NCI-H1436 (cell line): ENCODE measurements around the gene CCBE1.

ENCODE experiments used
- DNase-seq: peaks from one replicate; lab custom pipeline; 2025; lab: John Stamatoyannopoulos, UW

The CCBE1 gene

GRCh38 chr18:59492756-59493421 is 204.3 kb downstream of the CCBE1 start:
- DNase-seq, result no peak

- no peak for DNase-seq
These were observed 208.3 kb downstream of the CCBE1 start for GRCh38 chr18:59488899-59489298.

DNA sequence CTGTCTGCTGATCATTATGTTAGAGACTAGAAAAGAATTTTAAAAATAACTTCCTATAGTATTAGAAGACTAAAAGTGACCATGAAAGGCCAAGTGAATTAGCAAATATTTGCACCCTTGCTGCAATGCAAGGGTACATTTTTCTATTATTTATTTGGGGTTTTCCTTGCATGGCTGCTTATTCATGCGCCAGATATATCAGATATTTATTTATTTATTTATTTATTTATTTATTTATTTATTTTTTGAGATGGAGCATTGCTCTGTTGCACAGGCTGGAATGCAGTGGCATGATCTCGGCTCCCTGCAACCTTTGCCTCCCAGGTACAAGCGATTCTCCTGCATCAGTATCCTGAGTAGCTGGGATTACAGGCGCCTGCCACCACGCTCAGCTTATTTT is 211.8 kb downstream of the CCBE1 start:
- DNase-seq, result no peak

DNA sequence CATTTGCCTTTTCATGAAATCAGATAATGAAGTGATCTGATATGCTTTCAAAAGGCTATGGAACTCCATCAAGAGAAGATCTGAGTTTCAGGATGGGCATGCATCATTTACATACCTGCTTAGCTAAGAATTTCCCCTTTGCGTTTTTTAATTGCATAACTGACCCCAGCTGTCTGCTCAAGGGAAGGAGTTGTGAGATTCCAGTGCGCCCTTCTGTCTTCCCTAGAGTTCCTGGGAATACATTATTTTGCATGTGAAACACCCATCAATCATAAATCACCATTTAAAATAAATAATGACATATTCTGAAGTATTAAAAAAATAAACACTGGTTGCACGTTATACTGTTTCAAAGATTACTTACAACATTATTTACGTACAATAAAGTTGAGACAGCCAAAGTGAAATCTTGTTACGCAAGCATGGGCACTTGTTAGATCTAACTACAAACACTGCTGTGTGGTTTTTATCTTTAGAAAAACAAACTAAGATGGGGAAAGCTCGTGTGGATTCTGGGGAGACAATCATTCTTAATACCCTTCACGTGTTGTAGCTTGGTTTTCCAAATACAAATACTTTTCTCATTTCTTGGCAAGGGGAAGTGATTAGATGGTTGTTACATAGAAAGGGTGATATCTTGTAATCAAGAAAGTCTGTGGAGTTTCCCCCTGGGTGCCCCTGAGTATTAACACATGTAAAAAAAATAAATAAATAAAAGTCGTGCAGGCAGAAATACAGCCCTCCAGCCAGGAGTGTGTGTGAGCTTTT is 212.5 kb downstream of the CCBE1 start:
- no peak for DNase-seq

- no peak for DNase-seq
These were observed 213.1 kb downstream of the CCBE1 start for GRCh38 chr18:59484131-59484530.

GRCh38 chr18:59481436-59481835 is 215.8 kb downstream of the CCBE1 start:
- no peak for DNase-seq

GRCh38 chr18:59479776-59480175 is 217.4 kb downstream of the CCBE1 start:
- no peak for DNase-seq

GRCh38 chr18:59478591-59478990 is 218.6 kb downstream of the CCBE1 start:
- DNase-seq, result no peak

DNA sequence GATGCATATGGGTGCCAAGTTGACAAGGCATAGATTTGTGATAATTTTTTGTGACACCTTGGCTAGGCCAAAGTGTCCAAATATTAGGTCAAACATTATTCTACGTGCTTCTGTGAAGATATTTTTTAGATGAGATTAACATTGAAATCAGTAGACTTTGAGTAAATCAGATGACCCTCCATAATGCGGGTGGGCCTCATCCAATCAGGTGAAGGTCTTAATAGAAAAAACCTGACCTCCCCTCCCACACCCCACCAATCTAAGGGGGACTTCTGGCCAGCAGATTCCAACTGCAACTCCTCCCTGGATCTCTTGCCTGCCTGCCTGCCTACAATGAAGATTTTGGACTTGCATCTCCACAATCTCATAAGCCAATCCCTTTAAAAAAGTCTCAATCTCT is 219.4 kb downstream of the CCBE1 start:
- DNase-seq, result no peak

- no peak for DNase-seq
These were observed 226.6 kb downstream of the CCBE1 start for GRCh38 chr18:59470561-59471121.

GRCh38 chr18:59469463-59470180 is 227.6 kb downstream of the CCBE1 start:
- no peak for DNase-seq

DNA sequence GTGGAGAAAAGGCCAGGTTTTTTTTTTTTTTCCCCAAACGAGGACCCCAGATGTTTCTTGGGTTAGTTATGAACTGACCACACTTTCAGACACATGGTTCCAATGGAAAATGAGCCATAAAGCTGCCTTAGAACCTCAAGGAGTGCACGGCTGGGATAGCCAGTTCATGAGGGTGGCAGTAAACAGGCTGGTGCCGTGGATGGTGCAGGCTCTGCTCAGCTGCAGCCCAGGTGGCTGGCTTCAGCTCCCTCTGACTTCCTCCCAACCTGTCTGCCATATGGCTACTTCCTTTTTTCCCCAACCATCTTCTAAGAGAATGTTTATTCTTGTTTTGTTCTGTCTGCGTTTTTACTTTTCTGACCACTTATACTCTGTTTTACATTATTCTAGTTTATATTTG is 228.4 kb downstream of the CCBE1 start:
- no peak for DNase-seq

DNA sequence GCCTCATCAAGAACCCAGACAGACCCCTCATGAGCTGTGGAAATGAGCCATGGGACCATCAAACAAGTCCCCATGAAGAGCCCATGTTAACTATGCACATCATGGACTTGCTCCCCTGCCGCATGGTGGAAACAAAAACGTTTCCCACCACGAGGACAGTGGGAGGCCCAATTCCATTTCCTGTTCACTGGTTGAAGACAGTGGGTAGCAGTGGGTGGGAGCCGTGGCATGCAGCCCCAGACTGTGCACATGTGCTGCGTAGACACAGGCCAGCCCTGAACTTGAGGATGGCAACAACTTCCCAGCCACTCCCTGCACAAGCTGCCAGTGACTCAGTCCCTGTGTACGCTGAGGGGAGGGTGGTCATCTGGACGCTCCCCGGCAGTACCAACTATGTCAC is 229.7 kb downstream of the CCBE1 start:
- no peak for DNase-seq

GRCh38 chr18:59466980-59467379 is 230.2 kb downstream of the CCBE1 start:
- DNase-seq, result no peak

- no peak for DNase-seq
These were observed 232.7 kb downstream of the CCBE1 start for GRCh38 chr18:59464486-59464885.

GRCh38 chr18:59461171-59461570 is 236.1 kb downstream of the CCBE1 start:
- DNase-seq, result no peak

DNA sequence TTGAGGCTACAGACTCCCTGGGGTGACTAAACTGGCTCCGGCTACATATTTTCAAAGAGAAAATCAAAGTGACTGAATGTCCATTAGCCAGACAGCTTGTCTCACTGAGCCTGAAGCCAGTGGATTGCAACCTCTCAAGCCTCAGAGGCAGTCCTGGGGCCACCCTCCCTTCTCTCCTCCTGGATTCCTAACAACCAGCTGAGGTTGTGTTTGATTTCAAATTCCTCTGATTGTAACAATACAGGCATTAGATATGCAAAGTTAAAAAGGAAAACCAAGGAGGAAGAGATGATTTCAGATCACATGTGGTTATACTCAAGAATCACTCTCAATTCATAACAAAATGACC is 237.2 kb downstream of the CCBE1 start:
- DNase-seq, result no peak

DNA sequence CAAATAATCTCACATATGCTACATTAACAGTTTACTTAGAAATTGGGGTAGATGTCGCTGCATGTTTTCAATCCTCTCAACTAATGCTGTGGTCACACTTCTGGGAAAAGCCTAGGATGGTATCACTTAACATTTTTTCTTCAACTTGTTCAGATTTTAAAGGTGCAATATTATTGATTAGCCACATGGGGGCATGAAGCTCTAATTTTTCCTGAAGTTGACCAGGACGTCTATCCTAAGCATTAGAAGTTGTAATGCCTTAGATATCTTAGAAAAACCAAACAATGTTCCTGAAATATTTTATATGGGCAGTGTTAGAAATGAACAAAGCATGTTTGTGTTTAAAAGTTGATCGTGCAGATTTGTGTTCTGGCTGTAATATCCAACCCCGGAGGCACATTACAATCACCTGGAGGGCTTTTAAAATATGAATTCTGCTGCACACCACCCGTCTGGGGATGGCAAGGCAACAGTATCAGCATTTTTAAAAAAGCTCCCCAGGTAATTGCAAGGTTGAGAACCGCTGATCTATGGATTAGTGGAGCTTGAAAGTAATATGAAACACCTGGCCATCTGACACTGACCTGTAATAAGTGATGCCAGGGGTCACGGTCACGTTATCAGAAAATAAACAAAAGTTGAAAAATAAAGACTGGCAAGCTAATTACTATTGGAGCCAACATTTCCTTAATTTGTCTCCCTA is 237.7 kb downstream of the CCBE1 start:
- DNase-seq, result no peak

DNA sequence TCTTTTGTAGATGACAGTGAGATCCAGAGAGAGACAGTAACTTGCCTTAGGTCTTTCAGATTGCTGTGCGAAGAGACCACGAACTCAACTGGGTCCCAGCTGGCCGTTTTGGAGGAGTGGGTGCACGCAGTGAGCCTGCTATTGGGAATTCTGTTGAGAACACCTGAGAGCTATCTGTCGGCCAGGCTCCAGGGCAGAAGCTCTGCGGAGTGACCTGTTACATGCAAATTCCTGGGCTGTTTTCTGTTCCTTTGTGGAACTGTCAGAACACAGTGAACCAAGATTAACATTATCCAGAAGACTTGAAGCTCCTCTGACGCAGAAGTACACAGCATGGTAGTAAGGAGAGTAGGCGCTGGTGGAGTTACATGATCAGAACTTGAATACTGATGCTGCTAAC is 238.6 kb downstream of the CCBE1 start:
- no peak for DNase-seq

GRCh38 chr18:59456657-59457056 is 240.6 kb downstream of the CCBE1 start:
- DNase-seq, result no peak

DNA sequence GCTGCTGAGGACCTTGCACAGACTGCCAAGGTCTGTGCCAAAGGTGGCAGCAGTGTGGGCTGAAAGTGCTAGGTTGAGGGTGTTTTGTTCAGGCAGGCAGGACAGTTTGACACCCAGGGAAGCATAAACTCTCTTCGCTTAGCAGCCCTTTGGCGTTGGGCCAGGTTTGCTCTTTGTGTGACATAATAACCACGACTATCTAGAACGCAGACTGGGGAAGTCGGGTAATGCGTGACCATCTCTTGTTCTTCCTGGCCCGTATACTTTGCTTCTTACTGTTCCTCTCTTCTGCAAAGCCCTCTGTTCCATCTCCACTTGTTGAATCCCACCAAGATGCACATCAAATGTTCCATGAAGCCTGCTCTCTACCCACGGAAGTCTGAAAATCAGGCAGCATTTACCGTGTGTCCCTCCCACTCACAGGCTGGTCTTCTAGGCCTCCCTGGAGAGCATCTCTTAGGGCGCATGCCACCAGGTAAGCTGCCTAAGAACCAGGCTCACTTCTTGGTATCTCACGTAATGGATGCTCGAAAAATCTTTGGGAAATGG is 241.4 kb downstream of the CCBE1 start:
- DNase-seq, result peak; percentile 53
